HG02870 (cell line): Measurements from ENCODE around the gene RNF150.

Source experiments
- ATAC-seq: cut with Tn5 transposase; IDR thresholded peaks from one replicate; pipeline ENCODE4 v1.9.1; 2021; ENCODE audit warnings: mild to moderate bottlenecking, moderate library complexity; ENCODE audit not compliant: unreplicated experiment

The RNF150 gene

DNA sequence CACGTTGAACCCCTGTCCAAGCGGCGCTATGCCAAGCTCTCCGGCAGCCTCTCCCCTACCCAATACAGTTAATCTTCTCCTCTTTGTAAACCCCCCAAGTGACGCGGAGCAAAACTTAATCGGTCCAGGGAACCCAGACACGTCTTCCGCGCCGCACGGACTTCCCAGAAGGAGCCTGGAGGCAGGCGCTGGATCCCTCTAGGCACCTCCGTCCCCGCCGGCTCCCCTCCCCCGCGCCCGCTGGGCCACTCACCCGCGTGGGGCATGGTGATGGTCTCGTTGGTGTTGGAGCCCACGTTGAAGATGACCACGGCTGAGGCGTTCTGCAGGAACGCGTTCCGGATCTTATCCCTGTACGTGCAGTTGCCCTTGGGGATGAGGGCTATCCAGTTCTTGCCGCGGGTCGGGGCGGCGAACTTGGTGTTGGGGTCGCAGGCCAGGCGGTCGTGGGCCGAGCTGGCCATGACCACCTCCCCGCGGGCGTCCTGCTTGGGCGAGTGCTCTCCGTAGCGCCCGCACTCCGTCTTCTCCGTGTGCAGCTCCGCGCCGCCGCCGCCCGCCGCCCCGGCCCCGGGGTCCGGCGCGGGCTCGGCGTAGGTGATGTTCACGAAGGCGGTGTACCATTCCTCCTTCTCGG lies 1.1 kb downstream of the RNF150 start:
- peak; percentile 13 for ATAC-seq

DNA sequence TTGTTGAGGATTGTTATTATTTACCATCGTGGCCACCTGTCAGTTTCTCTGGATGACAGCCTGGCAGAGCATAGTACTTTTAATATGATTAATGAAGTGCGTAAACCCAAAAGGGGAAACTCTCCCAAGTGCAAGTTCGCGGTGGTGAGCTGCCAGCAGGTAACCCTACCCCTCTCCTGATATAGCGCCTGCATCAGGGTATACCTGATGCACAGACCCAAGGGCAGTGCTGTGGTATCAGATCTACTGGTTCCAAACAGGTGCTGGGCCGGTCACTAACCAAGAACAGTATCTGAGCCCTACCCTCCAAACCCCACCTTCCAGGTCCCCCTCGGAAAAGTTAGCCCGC lies 1.6 kb downstream of the RNF150 start:
- no peak for ATAC-seq

GRCh38 chr4:141130947-141131605 lies 2.2 kb downstream of the RNF150 start:
- ATAC-seq = no peak

DNA sequence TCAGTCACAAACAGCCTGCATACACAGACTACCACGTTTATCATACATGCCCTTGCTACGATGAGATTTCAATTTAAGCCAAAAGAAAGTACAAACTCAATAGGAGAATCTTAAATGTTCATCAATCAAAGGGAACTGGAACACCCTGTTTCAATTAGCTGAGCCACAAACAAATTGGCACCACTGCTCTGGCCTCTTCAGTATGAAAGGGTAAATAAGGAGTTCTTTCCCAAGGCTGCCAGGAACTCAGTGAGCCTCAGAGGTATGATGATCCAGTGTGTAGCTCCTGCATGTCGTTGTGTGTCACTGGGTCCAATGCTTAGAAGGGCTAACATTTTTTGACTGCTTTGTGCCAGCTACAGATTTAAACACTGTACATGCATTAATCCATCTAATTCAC lies 5.4 kb downstream of the RNF150 start:
- no peak for ATAC-seq

- ATAC-seq = no peak
These were observed 6.5 kb downstream of the RNF150 start for GRCh38 chr4:141126769-141127168.

- no peak for ATAC-seq
These were observed 9.0 kb downstream of the RNF150 start for GRCh38 chr4:141124224-141124623.

- ATAC-seq = peak; percentile 84
These were observed 11.4 kb downstream of the RNF150 start for GRCh38 chr4:141121768-141122454.

GRCh38 chr4:141121101-141121500 lies 12.2 kb downstream of the RNF150 start:
- no peak for ATAC-seq

DNA sequence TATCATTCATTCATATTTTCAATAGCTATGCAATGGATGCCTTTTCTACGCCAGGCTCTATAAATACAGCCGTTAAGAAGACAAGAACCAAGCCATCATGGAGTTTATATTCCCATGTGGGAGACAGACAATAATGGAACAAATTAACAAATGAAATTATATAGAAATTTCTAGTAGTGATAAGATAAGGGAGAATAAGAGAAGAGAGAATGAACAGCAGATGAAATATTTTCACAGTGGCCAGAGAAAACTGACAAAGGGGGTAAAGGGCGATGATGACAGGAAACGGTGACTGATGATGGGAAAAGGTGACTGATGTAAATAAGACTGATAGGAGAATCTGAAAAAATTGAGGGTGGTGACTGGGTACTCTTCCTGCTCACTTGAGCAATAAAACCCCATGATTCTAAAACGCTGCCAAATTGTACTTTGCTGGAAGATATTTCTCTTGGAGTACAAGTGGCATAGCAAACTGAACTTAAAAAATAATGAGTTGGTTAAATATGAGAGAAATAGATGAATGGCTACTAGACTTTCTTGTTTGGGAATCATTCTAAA lies 13.2 kb downstream of the RNF150 start:
- no peak for ATAC-seq

- ATAC-seq = no peak
These were observed 14.2 kb downstream of the RNF150 start for GRCh38 chr4:141119071-141119470.

- ATAC-seq = no peak
These were observed 14.9 kb downstream of the RNF150 start for GRCh38 chr4:141118381-141118780.

DNA sequence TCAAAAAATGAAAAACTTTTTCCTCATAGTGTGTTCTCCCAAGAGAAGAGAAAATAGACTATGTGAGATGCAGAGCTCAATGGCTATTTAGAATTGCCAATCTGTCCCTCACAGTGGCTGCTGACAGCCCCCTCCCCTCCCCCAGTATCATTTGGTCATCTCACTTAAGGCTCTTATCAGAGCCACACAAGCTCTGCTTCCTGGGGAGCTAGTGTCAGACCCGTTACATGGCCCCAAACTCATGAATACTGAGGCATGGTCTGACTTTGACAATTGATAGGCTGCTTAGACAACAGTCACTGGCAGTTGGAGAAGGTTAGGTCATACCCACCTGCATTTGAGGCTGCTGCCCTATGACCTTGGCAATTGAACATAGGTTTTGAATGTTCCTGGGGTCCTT lies 15.3 kb downstream of the RNF150 start:
- ATAC-seq = no peak

- no peak for ATAC-seq
These were observed 23.3 kb downstream of the RNF150 start for GRCh38 chr4:141109983-141110382.

- no peak for ATAC-seq
These were observed 25.3 kb downstream of the RNF150 start for GRCh38 chr4:141107927-141108326.

- no peak for ATAC-seq
These were observed 30.9 kb downstream of the RNF150 start for GRCh38 chr4:141102367-141102766.

GRCh38 chr4:141101511-141101910 lies 31.8 kb downstream of the RNF150 start:
- no peak for ATAC-seq

DNA sequence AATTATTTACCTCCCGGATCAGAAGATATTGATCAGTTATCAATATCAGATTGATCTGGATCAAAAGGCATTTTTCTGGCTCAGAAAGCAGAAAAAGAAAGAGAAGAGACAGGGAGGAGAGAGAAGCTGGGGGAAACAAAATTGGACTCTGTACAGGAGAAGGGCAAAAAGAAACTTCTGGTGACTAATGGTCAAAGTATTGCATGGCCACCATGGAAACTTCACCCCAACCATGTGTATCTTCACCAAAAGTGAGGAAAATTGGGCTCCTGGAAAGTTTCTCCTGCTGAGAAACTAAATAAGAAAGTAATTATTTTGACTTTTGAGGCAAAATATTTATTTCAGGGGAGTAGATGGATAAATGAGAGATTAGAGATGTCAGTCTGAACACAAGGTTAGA lies 33.9 kb downstream of the RNF150 start:
- ATAC-seq = no peak

- no peak for ATAC-seq
These were observed 35.1 kb downstream of the RNF150 start for GRCh38 chr4:141098163-141098562.

DNA sequence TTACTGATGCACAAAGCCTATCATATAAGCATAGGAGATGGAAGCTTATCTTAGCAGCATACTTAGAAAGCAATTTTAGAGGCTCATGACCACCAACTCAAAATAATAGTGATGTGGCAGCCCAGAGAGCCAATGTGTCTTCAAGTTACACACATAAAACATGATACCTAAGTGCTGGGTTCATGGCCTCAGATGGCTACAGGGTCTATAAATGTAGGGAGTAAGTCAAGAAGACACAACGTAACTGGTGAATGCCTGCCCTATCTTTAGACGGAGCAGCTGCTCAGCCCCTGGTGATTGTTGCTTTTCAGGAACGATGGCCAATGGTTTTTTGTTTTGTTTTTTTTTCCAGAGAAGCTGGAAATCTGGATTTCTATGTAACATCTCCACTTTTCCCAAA lies 42.8 kb downstream of the RNF150 start:
- ATAC-seq = no peak

DNA sequence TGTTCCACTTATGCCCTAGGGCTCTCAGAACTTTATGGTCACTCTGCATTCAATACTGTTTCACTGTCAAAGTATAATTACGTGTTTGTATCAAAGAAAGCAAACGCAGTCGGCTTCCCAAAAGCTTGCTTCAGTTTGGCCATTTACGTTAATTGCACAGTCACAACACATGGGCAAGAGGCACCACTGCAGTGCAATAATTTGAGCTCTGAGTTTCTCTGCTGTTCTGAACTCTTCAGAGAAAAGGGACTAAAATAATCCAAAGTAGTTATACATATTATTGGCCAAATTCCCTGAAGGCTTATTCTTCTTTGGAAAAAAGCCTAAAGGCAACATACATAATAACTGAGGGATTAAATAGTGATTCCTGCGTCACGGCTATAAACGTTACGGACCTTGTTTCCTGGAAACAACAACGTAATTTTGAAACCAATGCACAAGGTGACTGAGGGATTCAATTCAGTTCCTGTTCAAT lies 51.3 kb downstream of the RNF150 start:
- ATAC-seq = no peak

- ATAC-seq = no peak
These were observed 52.6 kb downstream of the RNF150 start for GRCh38 chr4:141080668-141081067.

- no peak for ATAC-seq
These were observed 53.8 kb downstream of the RNF150 start for GRCh38 chr4:141079393-141079930.
